Neural cell (in vitro differentiated cells): ENCODE results near the gene L1CAM.

Source experiments
- CTCF ChIP-seq: fragments of 450-650 bp; IDR thresholded peaks from 2 replicates; pipeline ENCODE4 v1.5.1; 2014; ENCODE audit warnings: antibody characterized with exemption, mild to moderate bottlenecking, moderate library complexity; ENCODE audit not compliant: poor library complexity, severe bottlenecking
- EP300 ChIP-seq: fragments of 450-650 bp; conservative IDR thresholded peaks from 2 replicates; pipeline ENCODE4 v1.6.1; 2014; ENCODE audit warnings: antibody characterized with exemption, mild to moderate bottlenecking, moderate library complexity; ENCODE audit not compliant: poor library complexity, severe bottlenecking
- EZH2 ChIP-seq: fragments of 200-600, 300-800 bp; shearing (Covaris generic), sonication (generic); IDR thresholded peaks from 2 replicates; pipeline ENCODE4 v1.6.1; 2014; ENCODE audit warnings: antibody characterized with exemption, low read length, borderline replicate concordance, mild to moderate bottlenecking; ENCODE audit not compliant: insufficient read depth, poor library complexity, severe bottlenecking
- MXI1 ChIP-seq: fragments of 450-650 bp; conservative IDR thresholded peaks from 2 replicates; pipeline ENCODE4 v1.6.1; 2014; ENCODE audit warnings: antibody characterized with exemption, mild to moderate bottlenecking; ENCODE audit not compliant: poor library complexity, severe bottlenecking
- POLR2AphosphoS5 ChIP-seq: IDR thresholded peaks from 2 replicates; pipeline ENCODE4 v1.6.1; 2012
- RAD21 ChIP-seq: fragments of 450-650 bp; conservative IDR thresholded peaks from 2 replicates; pipeline ENCODE4 v1.6.1; 2014; ENCODE audit warnings: antibody characterized with exemption, mild to moderate bottlenecking, moderate library complexity
- SMC3 ChIP-seq: fragments of 450-650 bp; conservative IDR thresholded peaks from 2 replicates; pipeline ENCODE4 v1.6.1; 2014; ENCODE audit warnings: antibody characterized with exemption, mild to moderate bottlenecking, moderate library complexity; ENCODE audit not compliant: poor library complexity
- TAF1 ChIP-seq: IDR thresholded peaks from 2 replicates; pipeline ENCODE4 v1.6.1; 2012; ENCODE audit warnings: low read depth
- TF ChIP-seq, protein P1 (sequence below): IDR thresholded peaks from 2 replicates; pipeline ENCODE4 v1.6.1; 2012; ENCODE audit warnings: borderline replicate concordance

- TF ChIP-seq CTCF (no peak), TAF1 (no peak), EP300 (no peak), POLR2AphosphoS5 (no peak), EZH2 (no peak), SMC3 (no peak), RAD21 (no peak), MXI1 (no peak)
- TF ChIP-seq, protein P1, sequence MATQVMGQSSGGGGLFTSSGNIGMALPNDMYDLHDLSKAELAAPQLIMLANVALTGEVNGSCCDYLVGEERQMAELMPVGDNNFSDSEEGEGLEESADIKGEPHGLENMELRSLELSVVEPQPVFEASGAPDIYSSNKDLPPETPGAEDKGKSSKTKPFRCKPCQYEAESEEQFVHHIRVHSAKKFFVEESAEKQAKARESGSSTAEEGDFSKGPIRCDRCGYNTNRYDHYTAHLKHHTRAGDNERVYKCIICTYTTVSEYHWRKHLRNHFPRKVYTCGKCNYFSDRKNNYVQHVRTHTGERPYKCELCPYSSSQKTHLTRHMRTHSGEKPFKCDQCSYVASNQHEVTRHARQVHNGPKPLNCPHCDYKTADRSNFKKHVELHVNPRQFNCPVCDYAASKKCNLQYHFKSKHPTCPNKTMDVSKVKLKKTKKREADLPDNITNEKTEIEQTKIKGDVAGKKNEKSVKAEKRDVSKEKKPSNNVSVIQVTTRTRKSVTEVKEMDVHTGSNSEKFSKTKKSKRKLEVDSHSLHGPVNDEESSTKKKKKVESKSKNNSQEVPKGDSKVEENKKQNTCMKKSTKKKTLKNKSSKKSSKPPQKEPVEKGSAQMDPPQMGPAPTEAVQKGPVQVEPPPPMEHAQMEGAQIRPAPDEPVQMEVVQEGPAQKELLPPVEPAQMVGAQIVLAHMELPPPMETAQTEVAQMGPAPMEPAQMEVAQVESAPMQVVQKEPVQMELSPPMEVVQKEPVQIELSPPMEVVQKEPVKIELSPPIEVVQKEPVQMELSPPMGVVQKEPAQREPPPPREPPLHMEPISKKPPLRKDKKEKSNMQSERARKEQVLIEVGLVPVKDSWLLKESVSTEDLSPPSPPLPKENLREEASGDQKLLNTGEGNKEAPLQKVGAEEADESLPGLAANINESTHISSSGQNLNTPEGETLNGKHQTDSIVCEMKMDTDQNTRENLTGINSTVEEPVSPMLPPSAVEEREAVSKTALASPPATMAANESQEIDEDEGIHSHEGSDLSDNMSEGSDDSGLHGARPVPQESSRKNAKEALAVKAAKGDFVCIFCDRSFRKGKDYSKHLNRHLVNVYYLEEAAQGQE, result no peak
Observed at GRCh38 chrX:153921511-153922446, 35.8 kb upstream of the L1CAM start.
